OCI-M2 (cell line): ENCODE data around the gene GLDN.
"Not testable (repeated sequence)": the region's sequence is repeated elsewhere in the genome, so short reads cannot be mapped to it uniquely, and the experiment has no call there.

Source experiments
- DNase-seq: peaks from one replicate; lab custom pipeline; 2025; ENCODE audit not compliant: unreplicated experiment; lab: John Stamatoyannopoulos, UW

GLDN gene

GRCh38 chr15:51443282-51443914, 101.9 kb downstream of the GLDN start:
- no peak for DNase-seq

GRCh38 chr15:51444112-51444511, 102.7 kb downstream of the GLDN start:
- no peak for DNase-seq

GRCh38 chr15:51444807-51445206, 103.4 kb downstream of the GLDN start:
- no peak for DNase-seq

- not testable (repeated sequence) for DNase-seq
These were observed 104.7 kb downstream of the GLDN start for GRCh38 chr15:51446029-51446744.

- no peak for DNase-seq
These were observed 106.6 kb downstream of the GLDN start for GRCh38 chr15:51447855-51448621.

- DNase-seq, result no peak
These were observed 107.4 kb downstream of the GLDN start for GRCh38 chr15:51448622-51449399.

- no peak for DNase-seq
These were observed 108.5 kb downstream of the GLDN start for GRCh38 chr15:51450001-51450400.
